ENCODE results near the gene DSC2.

- TF ChIP-seq, protein P1, sequence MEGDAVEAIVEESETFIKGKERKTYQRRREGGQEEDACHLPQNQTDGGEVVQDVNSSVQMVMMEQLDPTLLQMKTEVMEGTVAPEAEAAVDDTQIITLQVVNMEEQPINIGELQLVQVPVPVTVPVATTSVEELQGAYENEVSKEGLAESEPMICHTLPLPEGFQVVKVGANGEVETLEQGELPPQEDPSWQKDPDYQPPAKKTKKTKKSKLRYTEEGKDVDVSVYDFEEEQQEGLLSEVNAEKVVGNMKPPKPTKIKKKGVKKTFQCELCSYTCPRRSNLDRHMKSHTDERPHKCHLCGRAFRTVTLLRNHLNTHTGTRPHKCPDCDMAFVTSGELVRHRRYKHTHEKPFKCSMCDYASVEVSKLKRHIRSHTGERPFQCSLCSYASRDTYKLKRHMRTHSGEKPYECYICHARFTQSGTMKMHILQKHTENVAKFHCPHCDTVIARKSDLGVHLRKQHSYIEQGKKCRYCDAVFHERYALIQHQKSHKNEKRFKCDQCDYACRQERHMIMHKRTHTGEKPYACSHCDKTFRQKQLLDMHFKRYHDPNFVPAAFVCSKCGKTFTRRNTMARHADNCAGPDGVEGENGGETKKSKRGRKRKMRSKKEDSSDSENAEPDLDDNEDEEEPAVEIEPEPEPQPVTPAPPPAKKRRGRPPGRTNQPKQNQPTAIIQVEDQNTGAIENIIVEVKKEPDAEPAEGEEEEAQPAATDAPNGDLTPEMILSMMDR (IDR thresholded peaks at IDR 0.05): no peak
- no peak for TF ChIP-seq ZFX (IDR thresholded peaks at IDR 0.05; ENCODE audit: borderline replicate concordance)
Observed at GRCh38 chr18:31050635-31051034, 51.6 kb downstream of the DSC2 start.
